HepG2 (cell line): ENCODE data around the gene RHBDL1. TPM values are rescaled to one million over a fixed set of nuclear protein-coding genes. Genes with fewer than 3 reads are reported as not detected.

ENCODE experiments used
- GPBP1L1 ChIP-seq: sonication (generic); formaldehyde crosslinking; IDR thresholded peaks from 2 replicates; pipeline ENCODE4 v1.5.0; 2020; ENCODE audit warnings: mild to moderate bottlenecking, missing genetic modification reagents
- MAX ChIP-seq: IDR thresholded peaks from 2 replicates; pipeline ENCODE4 v1.6.1; 2012; ENCODE audit warnings: inconsistent platforms
- NBN ChIP-seq: fragments of 450-650 bp; conservative IDR thresholded peaks from 2 replicates; pipeline ENCODE4 v1.6.1; 2017
- NFAT5 ChIP-seq: sonication (generic); formaldehyde crosslinking; IDR thresholded peaks from 2 replicates; pipeline ENCODE4 v1.4.0; 2020; ENCODE audit warnings: missing genetic modification reagents
- NR0B2 ChIP-seq: sonication (generic); formaldehyde crosslinking; IDR thresholded peaks from 2 replicates; pipeline ENCODE4 v1.4.0; 2020; ENCODE audit warnings: mild to moderate bottlenecking, missing genetic modification reagents
- RAD51 ChIP-seq: fragments of 450-650 bp; IDR thresholded peaks from 2 replicates; pipeline ENCODE4 v1.6.1; 2016; ENCODE audit warnings: borderline replicate concordance
- RFX5 ChIP-seq: IDR thresholded peaks from 2 replicates; pipeline ENCODE4 v1.6.1; 2011; ENCODE audit warnings: low read depth, low read length, improper control_type of control experiment
- SMARCC2 ChIP-seq: fragments of 450-650 bp; IDR thresholded peaks from 2 replicates; pipeline ENCODE4 v1.6.1; 2017; ENCODE audit warnings: antibody characterized with exemption, mild to moderate bottlenecking
- TFDP1 ChIP-seq: IDR thresholded peaks from 2 replicates; pipeline ENCODE4 v1.6.1; 2016; ENCODE audit warnings: missing compliant biosample characterization, missing genetic modification reagents, borderline replicate concordance
- U2AF2 ChIP-seq: fragments of 200-400 bp; formaldehyde crosslinking; IDR thresholded peaks from 2 replicates; pipeline ENCODE4 v1.6.1; 2017; ENCODE audit warnings: low read depth, mild to moderate bottlenecking, low read length
- ZIK1 ChIP-seq: sonication (generic); formaldehyde crosslinking; IDR thresholded peaks from 2 replicates; pipeline ENCODE4 v1.5.0; 2020; ENCODE audit warnings: mild to moderate bottlenecking, low read depth, missing genetic modification reagents, borderline replicate concordance
- ZNF143 ChIP-seq: sonication (generic); formaldehyde crosslinking; IDR thresholded peaks from 2 replicates; pipeline ENCODE4 v1.4.0; 2020; ENCODE audit warnings: missing genetic modification reagents
- ZNF317 ChIP-seq: sonication (generic); formaldehyde crosslinking; IDR thresholded peaks from 2 replicates; pipeline ENCODE4 v1.5.0; 2020; ENCODE audit warnings: mild to moderate bottlenecking, missing genetic modification reagents
- ZNF660 ChIP-seq: sonication (generic); formaldehyde crosslinking; IDR thresholded peaks from 2 replicates; pipeline ENCODE4 v1.5.1; 2020; ENCODE audit warnings: mild to moderate bottlenecking, low read depth, missing genetic modification reagents, borderline replicate concordance
- ZNF775 ChIP-seq: sonication (generic); formaldehyde crosslinking; IDR thresholded peaks from 2 replicates; pipeline ENCODE4 v1.4.0; 2020; ENCODE audit warnings: missing genetic modification reagents, mild to moderate bottlenecking, moderate library complexity, borderline replicate concordance
- ZNF784 ChIP-seq: sonication (generic); formaldehyde crosslinking; IDR thresholded peaks from 2 replicates; pipeline ENCODE4 v1.5.1; 2020; ENCODE audit warnings: missing genetic modification reagents, mild to moderate bottlenecking, borderline replicate concordance
- ZSCAN12 ChIP-seq: sonication (generic); formaldehyde crosslinking; IDR thresholded peaks from 2 replicates; pipeline ENCODE4 v1.9.0; 2021; ENCODE audit warnings: mild to moderate bottlenecking, missing genetic modification reagents
- ZSCAN20 ChIP-seq: sonication (generic); formaldehyde crosslinking; IDR thresholded peaks from 2 replicates; pipeline ENCODE4 v1.4.0; 2020; ENCODE audit warnings: missing genetic modification reagents, mild to moderate bottlenecking, borderline replicate concordance
- ZSCAN22 ChIP-seq: sonication (generic); formaldehyde crosslinking; IDR thresholded peaks from 2 replicates; pipeline ENCODE4 v1.4.0; 2020; ENCODE audit warnings: mild to moderate bottlenecking, missing genetic modification reagents
- polyA plus RNA-seq, 8 experiments: library from polyadenylated mRNA; depleted of rRNA in 3 of 8; stranded (reverse) in 7 of 8; unstranded in 1 of 8; fragments of >200 nt; fragmentation: Illumina TruSeq in 4 of 8; extraction: Trizol in 4 of 8; gene quantifications; 2 replicates each; pipeline versions ENCODE4 v1.2.1 to v1.2.3, GENCODE V29; 2011 to 2016; ENCODE audit warnings: low read depth in 4 of 8, missing spikeins in 1 of 8, mixed read lengths in 1 of 8; ENCODE audit not compliant: insufficient read depth in 1 of 8
- total RNA-seq, 5 experiments: library from RNA; depleted of rRNA; stranded (reverse); fragments of >200 nt; fragmentation: Illumina TruSeq; extraction: Trizol; gene quantifications; 2 replicates each; pipeline ENCODE4 v1.2.3, GENCODE V29; 2016; ENCODE audit warnings: low read depth in 1 of 5

RHBDL1 gene
- total and polyA plus RNA-seq, 2 of the 13 experiments (the other 11 are each of a cell fraction or from before 2014, with no cell fraction given): 1.8 to 3.8 TPM

GRCh38 chr16:667780-668518 is 7.5 kb upstream of the RHBDL1 start, which contains the start of gene RHOT2 (continued):
- TF ChIP-seq GPBP1L1 (no peak), ZNF660 (no peak), ZIK1 (CRISPR knock-in tag) (peak; percentile 94; the same call in 1 of the 2 replicates), ZNF775 (CRISPR knock-in tag) (no peak), U2AF2 (no peak), TFDP1 (CRISPR knock-in tag) (peak; percentile 93), NBN (no peak), ZSCAN22 (CRISPR knock-in tag) (no peak), ZNF317 (CRISPR knock-in tag) (0 out of 2 replicates have a peak, but pooled peaks have one; percentile 35), NFAT5 (CRISPR knock-in tag) (peak; percentile 38; the same call in 1 of the 2 replicates), ZSCAN12 (CRISPR knock-in tag) (0 out of 2 replicates have a peak, but pooled peaks have one; percentile 66), ZNF784 (CRISPR knock-in tag) (peak; percentile 90; the same call in 1 of the 2 replicates), MAX (peak; percentile 82), NR0B2 (no peak), RFX5 (no peak), RAD51 (no peak), ZNF143 (CRISPR knock-in tag) (peak; percentile 65; the same call in 1 of the 2 replicates), ZSCAN20 (CRISPR knock-in tag) (peak; percentile 83; the same call in 1 of the 2 replicates), SMARCC2 (no peak)
